ENCODE data around the gene C1orf105. TPM values are rescaled to one million over a fixed set of nuclear protein-coding genes. Genes with fewer than 3 reads are reported as not detected.

The C1orf105 gene, protein sequence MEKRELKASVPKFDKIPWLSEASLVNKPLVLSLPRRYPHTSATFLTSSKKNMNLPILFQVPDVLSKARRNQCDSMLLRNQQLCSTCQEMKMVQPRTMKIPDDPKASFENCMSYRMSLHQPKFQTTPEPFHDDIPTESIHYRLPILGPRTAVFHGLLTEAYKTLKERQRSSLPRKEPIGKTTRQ
- total RNA-seq (2016; rRNA removed; fragmentation: Illumina TruSeq; extraction: Trizol) (0.15 TPM in 1 of 2 replicates, not detected in the other), polyA plus RNA-seq (2011; rRNA removed) (0.44 and 0.45 TPM in 2 replicates), polyA minus RNA-seq (2011; rRNA and poly(A)+ RNA removed; ENCODE audit: low replicate concordance) (not detected in 2 replicates), Bru-seq, nascent RNA (percentile 31 among the genes with signal in this experiment), BruChase-seq, experiment 1, labeled RNA remaining after a 6-hour chase (percentile 22 among the genes with signal in this experiment), BruChase-seq, experiment 2, labeled RNA remaining after a 2-hour chase (percentile 17 among the genes with signal in this experiment)
- not detected in 2 replicates for total RNA-seq (2016; cell fraction: cytosol; rRNA removed; fragmentation: Illumina TruSeq; extraction: Trizol; ENCODE audit: low read depth)
- total RNA-seq (2016; cell fraction: insoluble cytoplasmic fraction; rRNA removed; fragmentation: Illumina TruSeq; extraction: Trizol): 0.63 TPM in 1 of 2 replicates, not detected in the other
- 0.28 TPM in 1 of 2 replicates, not detected in the other for total RNA-seq (2016; cell fraction: membrane; rRNA removed; fragmentation: Illumina TruSeq; extraction: Trizol)
- 0.60 TPM in 1 of 2 replicates, not detected in the other for total RNA-seq (2016; cell fraction: nucleus; rRNA removed; fragmentation: Illumina TruSeq; extraction: Trizol)
- polyA plus RNA-seq (2011; cell fraction: cytosol; rRNA removed): 0.12 and 0.28 TPM in 2 replicates
- not detected in 2 replicates for polyA plus RNA-seq (2011; cell fraction: nucleus; rRNA removed)
- 0.49 and 0.71 TPM in 2 replicates for polyA plus RNA-seq (2012)
- polyA plus RNA-seq (2016; cell fraction: cytosol; fragmentation: Illumina TruSeq; extraction: Trizol; ENCODE audit: low read depth): not detected in 2 replicates
- polyA plus RNA-seq (2016; cell fraction: insoluble cytoplasmic fraction; fragmentation: Illumina TruSeq; extraction: Trizol; ENCODE audit: low read depth): not detected in 2 replicates
- polyA plus RNA-seq (2016; cell fraction: membrane; fragmentation: Illumina TruSeq; extraction: Trizol; ENCODE audit: low read depth): 0.23 and 0.43 TPM in 2 replicates
- not detected in 2 replicates for polyA plus RNA-seq (2016; cell fraction: nucleus; fragmentation: Illumina TruSeq; extraction: Trizol; ENCODE audit: insufficient read depth, low read depth)
- polyA minus RNA-seq (2011; cell fraction: cytosol; rRNA and poly(A)+ RNA removed): not detected in 2 replicates
- polyA minus RNA-seq (2011; cell fraction: nucleus; rRNA and poly(A)+ RNA removed): not detected in 2 replicates
- long read RNA-seq, experiment 1: 0 reads
- long read RNA-seq, experiment 2, partial matches to known transcripts: 0 of 2 reads
- long read RNA-seq, experiment 2, other reads (novel, unspliced or antisense): 2 of 2 reads

DNA sequence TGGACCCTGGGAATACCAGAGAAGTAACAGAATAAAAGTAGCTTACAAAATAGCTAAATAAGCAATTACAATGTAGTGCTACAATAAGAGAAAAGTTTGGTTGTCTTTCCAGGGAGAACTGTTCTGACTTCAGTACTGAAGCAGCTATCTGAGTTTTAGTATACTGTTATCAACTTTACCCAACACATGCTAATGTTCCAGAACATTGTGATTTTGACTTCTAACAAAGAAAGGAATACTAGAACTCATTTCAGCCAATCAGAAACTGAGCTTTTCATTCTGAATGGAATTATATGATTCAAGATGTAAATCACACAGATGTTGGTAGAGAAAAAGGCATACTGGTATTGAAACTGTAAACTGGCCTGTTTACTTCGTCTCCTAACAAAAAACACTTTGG is at the start of gene C1orf105:
Gene C1orf105 (plus strand): TSS at position 301 of the 400 bp plus-strand sequence. CDS start 201 bp downstream, outside the sequence.
- CTCF ChIA-PET (ENCODE audit: low intra/inter-chr PET ratio, low total read pairs): no interaction called here
- TF ChIP-seq, protein P1, sequence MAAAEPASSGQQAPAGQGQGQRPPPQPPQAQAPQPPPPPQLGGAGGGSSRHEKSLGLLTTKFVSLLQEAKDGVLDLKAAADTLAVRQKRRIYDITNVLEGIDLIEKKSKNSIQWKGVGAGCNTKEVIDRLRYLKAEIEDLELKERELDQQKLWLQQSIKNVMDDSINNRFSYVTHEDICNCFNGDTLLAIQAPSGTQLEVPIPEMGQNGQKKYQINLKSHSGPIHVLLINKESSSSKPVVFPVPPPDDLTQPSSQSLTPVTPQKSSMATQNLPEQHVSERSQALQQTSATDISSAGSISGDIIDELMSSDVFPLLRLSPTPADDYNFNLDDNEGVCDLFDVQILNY (CRISPR knock-in tag; conservative IDR thresholded peaks at IDR 0.05): no peak
- TF ChIP-seq ZSCAN20 (CRISPR knock-in tag; IDR thresholded peaks at IDR 0.05; ENCODE audit: borderline replicate concordance) (no peak), ZNF75D (CRISPR knock-in tag; IDR thresholded peaks at IDR 0.05; ENCODE audit: borderline replicate concordance) (no peak), ZNF331 (CRISPR knock-in tag; IDR thresholded peaks at IDR 0.05) (no peak), ZNF737 (CRISPR knock-in tag; IDR thresholded peaks at IDR 0.05; ENCODE audit: borderline replicate concordance) (no peak), NR2F6 (IDR thresholded peaks at IDR 0.05) (no peak), NR2F6 (CRISPR knock-in tag; IDR thresholded peaks at IDR 0.05) (no peak), MIER3 (CRISPR knock-in tag; IDR thresholded peaks at IDR 0.05; ENCODE audit: borderline replicate concordance) (no peak), POLR2G (IDR thresholded peaks at IDR 0.05; ENCODE audit: low read depth, low read length) (no peak), ZGPAT (CRISPR knock-in tag; IDR thresholded peaks at IDR 0.05) (no peak), ZNF24 (IDR thresholded peaks at IDR 0.05) (no peak), ZFX (CRISPR knock-in tag; IDR thresholded peaks at IDR 0.05; ENCODE audit: low read depth) (no peak), ZNF547 (CRISPR knock-in tag; IDR thresholded peaks at IDR 0.05) (no peak), ZNF775 (CRISPR knock-in tag; IDR thresholded peaks at IDR 0.05; ENCODE audit: borderline replicate concordance) (no peak)
- TF ChIP-seq, protein P2, sequence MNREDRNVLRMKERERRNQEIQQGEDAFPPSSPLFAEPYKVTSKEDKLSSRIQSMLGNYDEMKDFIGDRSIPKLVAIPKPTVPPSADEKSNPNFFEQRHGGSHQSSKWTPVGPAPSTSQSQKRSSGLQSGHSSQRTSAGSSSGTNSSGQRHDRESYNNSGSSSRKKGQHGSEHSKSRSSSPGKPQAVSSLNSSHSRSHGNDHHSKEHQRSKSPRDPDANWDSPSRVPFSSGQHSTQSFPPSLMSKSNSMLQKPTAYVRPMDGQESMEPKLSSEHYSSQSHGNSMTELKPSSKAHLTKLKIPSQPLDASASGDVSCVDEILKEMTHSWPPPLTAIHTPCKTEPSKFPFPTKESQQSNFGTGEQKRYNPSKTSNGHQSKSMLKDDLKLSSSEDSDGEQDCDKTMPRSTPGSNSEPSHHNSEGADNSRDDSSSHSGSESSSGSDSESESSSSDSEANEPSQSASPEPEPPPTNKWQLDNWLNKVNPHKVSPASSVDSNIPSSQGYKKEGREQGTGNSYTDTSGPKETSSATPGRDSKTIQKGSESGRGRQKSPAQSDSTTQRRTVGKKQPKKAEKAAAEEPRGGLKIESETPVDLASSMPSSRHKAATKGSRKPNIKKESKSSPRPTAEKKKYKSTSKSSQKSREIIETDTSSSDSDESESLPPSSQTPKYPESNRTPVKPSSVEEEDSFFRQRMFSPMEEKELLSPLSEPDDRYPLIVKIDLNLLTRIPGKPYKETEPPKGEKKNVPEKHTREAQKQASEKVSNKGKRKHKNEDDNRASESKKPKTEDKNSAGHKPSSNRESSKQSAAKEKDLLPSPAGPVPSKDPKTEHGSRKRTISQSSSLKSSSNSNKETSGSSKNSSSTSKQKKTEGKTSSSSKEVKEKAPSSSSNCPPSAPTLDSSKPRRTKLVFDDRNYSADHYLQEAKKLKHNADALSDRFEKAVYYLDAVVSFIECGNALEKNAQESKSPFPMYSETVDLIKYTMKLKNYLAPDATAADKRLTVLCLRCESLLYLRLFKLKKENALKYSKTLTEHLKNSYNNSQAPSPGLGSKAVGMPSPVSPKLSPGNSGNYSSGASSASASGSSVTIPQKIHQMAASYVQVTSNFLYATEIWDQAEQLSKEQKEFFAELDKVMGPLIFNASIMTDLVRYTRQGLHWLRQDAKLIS (CRISPR knock-in tag; IDR thresholded peaks at IDR 0.05): no peak

More for the DNA sequence above, at the start of gene C1orf105:
- no peak within 1 kb of the TSS for H3K4me2 ChIP-seq (ENCODE audit: low read depth, low read length)
- H3K9me3 ChIP-seq (ENCODE audit: low read length): no peaks in the 10 kb centered on the region
- no peak for DNase-seq (ENCODE audit: low spot score)
- WGBS (ENCODE audit: low lambda C conversion rate): 16% methylated on average over 1 of the region's 1 CpG
- no peaks in the 10 kb centered on the region for H3K27me3 ChIP-seq (ENCODE audit: control insufficient read depth in 1 of 2, insufficient read depth in 2 of 2, low read length in 2 of 2)
- H3K36me3 ChIP-seq (replicated peaks in 1 of 2; ENCODE audit: control insufficient read depth in 1 of 2, insufficient read depth in 2 of 2, low read length in 2 of 2): no peaks in the 10 kb centered on the region
- no peaks in the 10 kb centered on the region for H4K20me1 ChIP-seq (ENCODE audit: insufficient read depth, low read length)
- no peak within 1 kb of the TSS for H2AFZ ChIP-seq (ENCODE audit: low read length)
- H3K27ac ChIP-seq (ENCODE audit: extremely low read length, insufficient read depth, low read length): no peak within 1 kb of the TSS
- no peak for ATAC-seq
- no TSS peak for BruUV-seq (replicated peaks)
- no peak within 1 kb of the TSS for H3K4me3 ChIP-seq (replicated peaks in 1 of 3; ENCODE audit: insufficient read depth in 1 of 3, low read depth in 2 of 3, low read length in 3 of 3)
- in situ Hi-C loops (cut with HindIII; ENCODE audit: extremely low pct_ligation_motif_present, low pct_unique_long_range_greater_than_20kb): loop anchor here (10.0 kb wide), 1 partner anchor 304 kb away; no protein-coding TSS in a partner anchor
- intact Hi-C loops (cut with micrococcal nuclease; ENCODE audit: unreplicated experiment): no loop called here
- H3K4me1 ChIP-seq (ENCODE audit: insufficient read depth, low read length): peaks cover 11% of the 10 kb centered on the region
- no peak for FAIRE-seq
- H3K9ac ChIP-seq (ENCODE audit: insufficient read depth, low read depth, low read length): no peak within 1 kb of the TSS
- POLR2A ChIA-PET: no interaction called here
- no peaks in the 10 kb centered on the region for H3K79me2 ChIP-seq (ENCODE audit: insufficient read depth, low read length)

All from HepG2 (cell line).